Mesothelial cell of epicardium (in vitro differentiated cells): ENCODE data around the gene PDE10A. TPM values are rescaled to one million over a fixed set of nuclear protein-coding genes. Genes with fewer than 3 reads are reported as not detected.

Experiments used
- DNase-seq, 2 experiments: peaks; one replicate each; pipeline ENCODE4 v3.0.0; 2021; ENCODE audit warnings: low spot score in 2 of 2; ENCODE audit not compliant: unreplicated experiment in 2 of 2
- H3K27ac Mint-ChIP-seq: 2 replicates; pipeline ENCODE4 v1.8.0; 2021; ENCODE audit warnings: mixed read lengths
- H3K27me3 Mint-ChIP-seq: 2 replicates; pipeline ENCODE4 v1.8.0; 2021; ENCODE audit warnings: low read depth, mixed read lengths
- H3K36me3 Mint-ChIP-seq: 2 replicates; pipeline ENCODE4 v1.8.0; 2021; ENCODE audit warnings: mixed read lengths
- H3K4me1 Mint-ChIP-seq: 2 replicates; pipeline ENCODE4 v1.8.0; 2021; ENCODE audit warnings: mixed read lengths
- H3K4me3 Mint-ChIP-seq: 2 replicates; pipeline ENCODE4 v1.8.0; 2021; ENCODE audit warnings: mild to moderate bottlenecking, moderate library complexity, mixed read lengths
- H3K9me3 Mint-ChIP-seq: 2 replicates; pipeline ENCODE4 v1.8.0; 2021; ENCODE audit warnings: mixed read lengths
- CTCF ChIP-seq: fragments of 200-600 bp; sonication (generic); IDR thresholded peaks from one replicate; pipeline ENCODE4 v1.5.0; 2021; ENCODE audit warnings: antibody characterized with exemption; ENCODE audit not compliant: unreplicated experiment
- total RNA-seq: library from RNA; stranded (reverse); gene quantifications from 3 replicates; pipeline ENCODE4 v1.2.1, GENCODE V29; 2021

PDE10A gene
- total RNA-seq, 1 donor from 2014 or later: 12.8 TPM

GRCh38 chr6:165657325-165657680 is 5.7 kb downstream of the PDE10A start:
- no peaks in the 10 kb centered on the region for H3K9me3 Mint-ChIP-seq
- no peak overlapping the region for H3K4me3 Mint-ChIP-seq
- DNase-seq: no peak
- no peaks in the 10 kb centered on the region for H3K36me3 Mint-ChIP-seq
- H3K27me3 Mint-ChIP-seq: peaks cover 33% of the 10 kb centered on the region
- H3K4me1 Mint-ChIP-seq: peaks cover 11% of the 10 kb centered on the region
- no peak for TF ChIP-seq CTCF
- H3K27ac Mint-ChIP-seq: no peak overlapping the region

GRCh38 chr6:165656581-165657324 is 6.3 kb downstream of the PDE10A start:
- Mint-ChIP-seq H3K4me3 (no peak overlapping the region), H3K27ac (no peak overlapping the region), H3K9me3 (no peaks in the 10 kb centered on the region), H3K36me3 (no peaks in the 10 kb centered on the region), H3K4me1 (peaks cover 11% of the 10 kb centered on the region), H3K27me3 (peaks cover 32% of the 10 kb centered on the region)
- no peak for TF ChIP-seq CTCF
- no peak for DNase-seq

GRCh38 chr6:165655191-165655590 is 7.8 kb downstream of the PDE10A start:
- no peak for TF ChIP-seq CTCF
- Mint-ChIP-seq H3K27ac (no peak overlapping the region), H3K27me3 (peaks cover 26% of the 10 kb centered on the region), H3K4me1 (peaks cover 13% of the 10 kb centered on the region), H3K9me3 (peaks cover 4% of the 10 kb centered on the region), H3K36me3 (no peaks in the 10 kb centered on the region), H3K4me3 (no peak overlapping the region)
- no peak for DNase-seq

GRCh38 chr6:165654144-165654543 is 8.9 kb downstream of the PDE10A start:
- no peak for DNase-seq
- Mint-ChIP-seq H3K36me3 (no peaks in the 10 kb centered on the region), H3K27me3 (peaks cover 16% of the 10 kb centered on the region), H3K4me3 (no peak overlapping the region), H3K4me1 (peaks cover 15% of the 10 kb centered on the region), H3K9me3 (peaks cover 4% of the 10 kb centered on the region), H3K27ac (no peak overlapping the region)
- TF ChIP-seq CTCF: no peak

GRCh38 chr6:165653607-165654006 is 9.4 kb downstream of the PDE10A start:
- Mint-ChIP-seq H3K36me3 (no peaks in the 10 kb centered on the region), H3K4me3 (no peak overlapping the region)
- TF ChIP-seq CTCF: no peak

More at GRCh38 chr6:165653607-165654006, 9.4 kb downstream of the PDE10A start:
- Mint-ChIP-seq H3K9me3 (peaks cover 4% of the 10 kb centered on the region), H3K4me1 (peaks cover 20% of the 10 kb centered on the region), H3K27ac (no peak overlapping the region), H3K27me3 (peaks cover 10% of the 10 kb centered on the region)
- DNase-seq: no peak
